OCI-LY7 (cell line): ENCODE results near the gene C7.
A peak's percentile ranks its signal among the peaks of the same experiment; 100 is the strongest.

Experiments used
- EZH2phosphoT487 ChIP-seq: fragments of 200-600 bp; sonication (generic); IDR thresholded peaks from 2 replicates; pipeline ENCODE4 v1.6.1; 2018; ENCODE audit warnings: low read depth, borderline replicate concordance, mild to moderate bottlenecking, mixed run types, antibody characterized with exemption, low read length, moderate library complexity, mixed read lengths
- TF ChIP-seq, protein P1 (sequence below): fragments of 200-600 bp; sonication (generic); conservative IDR thresholded peaks from 2 replicates; pipeline ENCODE4 v1.5.1; 2014; ENCODE audit warnings: mild to moderate bottlenecking, antibody characterized with exemption, low read length, moderate library complexity, mixed read lengths

DNA sequence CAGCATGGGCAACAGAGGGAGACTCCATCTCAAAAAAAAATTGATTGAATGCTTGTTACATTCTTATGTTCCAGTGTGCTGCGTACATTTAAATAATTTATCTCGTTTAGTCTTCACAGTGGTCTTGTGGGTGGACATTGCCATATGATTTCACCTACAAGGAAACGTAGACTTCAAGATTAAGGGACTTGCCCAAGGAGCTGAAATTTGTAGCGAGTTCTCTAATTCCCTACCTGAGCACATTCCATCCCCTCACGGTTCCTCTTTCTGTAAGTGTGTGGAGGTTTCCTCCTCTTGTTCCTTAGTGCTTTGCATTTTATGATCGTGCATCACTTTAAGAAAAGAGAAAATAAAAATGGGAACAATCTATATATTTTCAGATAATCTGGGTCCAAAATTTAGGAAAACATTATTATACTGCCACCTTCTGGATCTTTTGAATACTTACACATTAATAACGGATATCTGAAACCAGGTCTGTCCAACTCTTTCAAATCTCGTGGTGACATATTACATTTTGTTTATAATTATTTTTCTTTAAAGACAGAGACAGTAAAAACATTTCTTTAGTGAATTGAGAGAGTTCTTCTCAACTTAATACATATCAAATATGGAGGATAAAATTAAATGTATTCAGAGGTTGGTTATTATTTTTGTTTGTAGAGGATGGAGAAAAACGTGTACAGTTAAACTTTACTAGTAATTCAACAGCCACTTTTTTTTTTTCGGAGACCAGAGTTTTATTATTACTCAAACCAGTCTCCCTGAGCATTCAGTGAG lies 29.9 kb upstream of the C7 start:
- TF ChIP-seq, protein P1, sequence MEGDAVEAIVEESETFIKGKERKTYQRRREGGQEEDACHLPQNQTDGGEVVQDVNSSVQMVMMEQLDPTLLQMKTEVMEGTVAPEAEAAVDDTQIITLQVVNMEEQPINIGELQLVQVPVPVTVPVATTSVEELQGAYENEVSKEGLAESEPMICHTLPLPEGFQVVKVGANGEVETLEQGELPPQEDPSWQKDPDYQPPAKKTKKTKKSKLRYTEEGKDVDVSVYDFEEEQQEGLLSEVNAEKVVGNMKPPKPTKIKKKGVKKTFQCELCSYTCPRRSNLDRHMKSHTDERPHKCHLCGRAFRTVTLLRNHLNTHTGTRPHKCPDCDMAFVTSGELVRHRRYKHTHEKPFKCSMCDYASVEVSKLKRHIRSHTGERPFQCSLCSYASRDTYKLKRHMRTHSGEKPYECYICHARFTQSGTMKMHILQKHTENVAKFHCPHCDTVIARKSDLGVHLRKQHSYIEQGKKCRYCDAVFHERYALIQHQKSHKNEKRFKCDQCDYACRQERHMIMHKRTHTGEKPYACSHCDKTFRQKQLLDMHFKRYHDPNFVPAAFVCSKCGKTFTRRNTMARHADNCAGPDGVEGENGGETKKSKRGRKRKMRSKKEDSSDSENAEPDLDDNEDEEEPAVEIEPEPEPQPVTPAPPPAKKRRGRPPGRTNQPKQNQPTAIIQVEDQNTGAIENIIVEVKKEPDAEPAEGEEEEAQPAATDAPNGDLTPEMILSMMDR = peak; percentile 92
- no peak for TF ChIP-seq EZH2phosphoT487
